ENCODE results near the gene ITSN2. TPM values are rescaled to one million over a fixed set of nuclear protein-coding genes. Genes with fewer than 3 reads are reported as not detected.

The ITSN2 gene
- total and polyA plus RNA-seq, 11 donors = 19.3 to 55.0 (median 37.4) TPM

DNA sequence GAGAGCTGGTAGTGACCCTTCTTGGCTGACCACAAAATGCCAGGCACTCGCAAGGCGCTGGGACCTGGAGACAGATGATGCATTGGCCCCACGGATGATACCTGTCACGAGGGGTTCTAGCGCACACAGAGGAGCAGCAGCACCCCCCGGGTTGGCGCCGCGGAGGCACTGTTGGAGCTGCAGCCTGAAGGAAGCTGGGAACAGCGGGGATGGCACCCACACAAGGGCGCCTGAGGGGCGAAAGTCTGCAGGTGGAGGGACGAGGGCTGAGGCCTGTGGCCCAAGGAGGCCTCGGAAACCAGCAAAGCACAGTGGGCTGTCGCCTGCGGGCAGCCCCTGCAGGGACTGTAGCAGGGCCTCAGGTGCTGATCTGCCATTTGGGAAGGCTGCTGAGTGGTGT is 151.8 kb downstream of the ITSN2 start:
- Histone ChIP-seq H3K9me3 (no peaks in the 10 kb centered on the region), H3K4me1 (no peaks in the 10 kb centered on the region), H3K36me3 (peaks cover 0 to 100% (median 96%) of the 10 kb centered on the region in 9 donors), H3K4me3 (no peak overlapping the region), H3K27ac (no peak overlapping the region), H3K27me3 (no peaks in the 10 kb centered on the region)
- whole genome bisulfite sequencing, 4 donors = 94 to 97% (median 96%) methylated on average over 12 to 16 of the region's 16 CpGs
- ATAC-seq (no peak), DNase-seq (no peak)
- intact Hi-C loops (cut with DNase I) = no loop called here
- TF ChIP-seq, protein P1, sequence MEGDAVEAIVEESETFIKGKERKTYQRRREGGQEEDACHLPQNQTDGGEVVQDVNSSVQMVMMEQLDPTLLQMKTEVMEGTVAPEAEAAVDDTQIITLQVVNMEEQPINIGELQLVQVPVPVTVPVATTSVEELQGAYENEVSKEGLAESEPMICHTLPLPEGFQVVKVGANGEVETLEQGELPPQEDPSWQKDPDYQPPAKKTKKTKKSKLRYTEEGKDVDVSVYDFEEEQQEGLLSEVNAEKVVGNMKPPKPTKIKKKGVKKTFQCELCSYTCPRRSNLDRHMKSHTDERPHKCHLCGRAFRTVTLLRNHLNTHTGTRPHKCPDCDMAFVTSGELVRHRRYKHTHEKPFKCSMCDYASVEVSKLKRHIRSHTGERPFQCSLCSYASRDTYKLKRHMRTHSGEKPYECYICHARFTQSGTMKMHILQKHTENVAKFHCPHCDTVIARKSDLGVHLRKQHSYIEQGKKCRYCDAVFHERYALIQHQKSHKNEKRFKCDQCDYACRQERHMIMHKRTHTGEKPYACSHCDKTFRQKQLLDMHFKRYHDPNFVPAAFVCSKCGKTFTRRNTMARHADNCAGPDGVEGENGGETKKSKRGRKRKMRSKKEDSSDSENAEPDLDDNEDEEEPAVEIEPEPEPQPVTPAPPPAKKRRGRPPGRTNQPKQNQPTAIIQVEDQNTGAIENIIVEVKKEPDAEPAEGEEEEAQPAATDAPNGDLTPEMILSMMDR (IDR thresholded peaks at IDR 0.05) = no peak
- no peak for TF ChIP-seq POLR2A (IDR thresholded peaks at IDR 0.05)

DNA sequence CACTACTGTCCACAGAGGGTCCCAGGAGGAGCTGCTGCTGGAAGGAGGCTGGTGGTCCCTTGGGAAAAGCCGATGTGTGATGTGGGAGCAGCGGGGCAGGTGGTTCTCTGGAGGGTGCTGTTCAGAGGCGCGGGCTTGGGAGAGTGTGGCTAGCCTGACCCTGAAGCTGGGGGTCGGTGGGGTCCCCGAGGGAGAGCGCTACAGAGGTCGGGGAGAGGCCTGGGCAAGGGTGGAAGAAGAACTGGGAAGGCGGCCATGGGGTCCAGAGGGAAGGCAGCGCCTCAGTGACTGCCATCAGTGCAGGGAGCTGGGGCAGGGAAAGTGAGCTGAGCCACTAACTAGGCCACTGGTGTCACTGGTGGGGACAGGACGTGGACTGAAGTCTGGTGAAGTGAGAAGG is 153.0 kb downstream of the ITSN2 start:
- intact Hi-C loops (cut with DNase I) = no loop called here
- Histone ChIP-seq H3K27me3 (no peaks in the 10 kb centered on the region), H3K27ac (no peak overlapping the region), H3K36me3 (peaks cover 0 to 99% (median 94%) of the 10 kb centered on the region in 9 donors), H3K4me1 (no peaks in the 10 kb centered on the region), H3K9me3 (no peaks in the 10 kb centered on the region), H3K4me3 (no peak overlapping the region)
- TF ChIP-seq, protein P1 (IDR thresholded peaks at IDR 0.05) = no peak
- TF ChIP-seq POLR2A (IDR thresholded peaks at IDR 0.05) = no peak
- ATAC-seq (no peak), DNase-seq (no peak)
- WGBS, 4 donors = 85 to 94% (median 89%) methylated on average over 11 of the region's 11 CpGs

DNA sequence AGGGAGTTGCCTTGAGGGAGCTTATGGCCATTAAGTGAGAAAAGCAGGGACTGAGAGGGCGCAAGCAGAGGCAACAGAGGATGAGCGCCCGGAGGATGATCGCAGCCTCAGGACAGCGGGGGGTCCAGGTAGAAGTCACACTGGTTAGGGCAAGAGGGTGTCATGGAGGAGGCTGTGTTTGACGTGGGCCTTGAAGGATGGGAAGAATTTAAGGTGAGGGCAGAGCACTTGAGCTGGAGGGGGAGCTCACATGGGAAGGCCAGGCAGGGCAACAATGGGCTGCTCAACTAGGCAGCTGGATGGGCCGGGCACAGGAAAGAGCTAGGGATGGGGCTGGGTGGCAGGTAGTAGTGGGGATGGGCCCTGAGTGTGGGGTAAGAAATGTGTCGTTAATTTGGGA is 153.6 kb downstream of the ITSN2 start:
- DNase-seq (no peak), ATAC-seq (no peak)
- Histone ChIP-seq H3K4me1 (no peaks in the 10 kb centered on the region), H3K36me3 (peaks cover 0 to 97% (median 90%) of the 10 kb centered on the region in 9 donors), H3K9me3 (no peaks in the 10 kb centered on the region), H3K4me3 (no peak overlapping the region), H3K27ac (no peak overlapping the region), H3K27me3 (no peaks in the 10 kb centered on the region)
- intact Hi-C loops (cut with DNase I) = no loop called here
- WGBS, 4 donors = 83 to 95% (median 88%) methylated on average over 8 of the region's 8 CpGs
- TF ChIP-seq, protein P1 (IDR thresholded peaks at IDR 0.05) = no peak
- no peak for TF ChIP-seq POLR2A (IDR thresholded peaks at IDR 0.05)

DNA sequence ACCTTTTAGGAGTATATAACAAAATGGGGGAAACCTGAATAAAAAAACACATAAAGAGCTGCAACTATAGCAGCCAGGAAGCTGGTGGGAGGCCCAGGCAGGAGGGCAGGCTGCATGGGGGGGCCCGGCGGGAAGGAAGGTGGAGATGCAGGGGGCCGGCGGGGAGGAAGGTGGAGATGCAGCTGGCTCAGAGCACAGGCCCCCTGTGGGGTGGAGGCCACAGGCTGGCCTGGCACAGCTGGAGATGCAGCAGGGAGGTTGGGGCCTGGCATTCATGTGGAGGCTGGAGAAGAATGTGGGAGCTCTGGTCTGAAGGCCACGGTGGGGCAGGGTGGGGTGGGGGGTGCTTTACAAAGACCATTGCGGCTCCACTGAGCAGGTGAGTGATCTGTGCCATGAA is 154.1 kb downstream of the ITSN2 start:
- H3K36me3 ChIP-seq = peaks cover 0 to 96% (median 85%) of the 10 kb centered on the region in 9 donors
- no peak for ATAC-seq
- no peak overlapping the region for H3K27ac ChIP-seq
- H3K27me3 ChIP-seq = no peaks in the 10 kb centered on the region
- no peaks in the 10 kb centered on the region for H3K4me1 ChIP-seq
- intact Hi-C loops (cut with DNase I) = no loop called here
- DNase-seq = no peak
- WGBS, 4 donors = 89 to 95% (median 91%) methylated on average over 6 of the region's 6 CpGs
- no peak overlapping the region for H3K4me3 ChIP-seq
- TF ChIP-seq, protein P1 (IDR thresholded peaks at IDR 0.05) = no peak
- no peak for TF ChIP-seq POLR2A (IDR thresholded peaks at IDR 0.05)
- H3K9me3 ChIP-seq = no peaks in the 10 kb centered on the region
